Activated CD4-positive, alpha-beta memory T cell treated with anti-CD3 and anti-CD28 coated beads, Interleukin-2, amount 10 ng/mL, durations not matched to agents 7 days and 5 days (primary cell): ENCODE results near the gene TCF12. TPM values are rescaled to one million over a fixed set of nuclear protein-coding genes. Genes with fewer than 3 reads are reported as not detected.

Experiments
- CTCF ChIA-PET: fragments of 350-600 bp; sonication (Branson Sonifier 250); formaldehyde crosslinking; loops from one replicate; lab custom pipeline; 2021; ENCODE audit warnings: antibody characterized with exemption, inconsistent platforms; lab: Charles Lee
- POLR2A ChIA-PET: fragments of 350-600 bp; sonication (Branson Sonifier 250); formaldehyde crosslinking; loops from one replicate; lab custom pipeline; 2021; ENCODE audit warnings: antibody characterized with exemption; lab: Charles Lee
- DNase-seq: peaks from one replicate; pipeline ENCODE4 v3.0.0-alpha.2; 2020
- H3K27ac Mint-ChIP-seq: one replicate; pipeline ENCODE4 v1.8.0; 2021; ENCODE audit warnings: mild to moderate bottlenecking, mixed read lengths
- H3K27me3 Mint-ChIP-seq: one replicate; pipeline ENCODE4 v1.8.0; 2021; ENCODE audit warnings: mixed read lengths
- H3K36me3 Mint-ChIP-seq: one replicate; pipeline ENCODE4 v1.8.0; 2021; ENCODE audit warnings: low read depth, mixed read lengths
- H3K4me1 Mint-ChIP-seq: one replicate; pipeline ENCODE4 v1.8.0; 2021; ENCODE audit warnings: mixed read lengths
- H3K4me3 Mint-ChIP-seq: one replicate; pipeline ENCODE4 v1.8.0; 2021; ENCODE audit warnings: mild to moderate bottlenecking, mixed read lengths
- H3K9me3 Mint-ChIP-seq: one replicate; pipeline ENCODE4 v1.8.0; 2021; ENCODE audit warnings: mixed read lengths
- total RNA-seq, 2 experiments: library from RNA; stranded (reverse); gene quantifications; one replicate each; pipeline ENCODE4 v1.2.3, GENCODE V29; 2021

TCF12 gene
- total RNA-seq, 2 experiments from 2014 or later, result 62.4 to 62.8 TPM

GRCh38 chr15:57111002-57111401 lies 192.6 kb downstream of the TCF12 start:
- Mint-ChIP-seq H3K27me3 (no peaks in the 10 kb centered on the region), H3K36me3 (peaks cover 1% of the 10 kb centered on the region), H3K27ac (no peak overlapping the region), H3K4me3 (no peak overlapping the region), H3K9me3 (no peaks in the 10 kb centered on the region), H3K4me1 (no peaks in the 10 kb centered on the region)
- DNase-seq, result no peak
- ChIA-PET POLR2A (no interaction called here), CTCF (no interaction called here)

GRCh38 chr15:57112178-57112577 lies 193.7 kb downstream of the TCF12 start:
- no peaks in the 10 kb centered on the region for H3K27me3 Mint-ChIP-seq
- H3K4me3 Mint-ChIP-seq, result no peak overlapping the region
- no peaks in the 10 kb centered on the region for H3K4me1 Mint-ChIP-seq
- H3K27ac Mint-ChIP-seq, result no peak overlapping the region
- POLR2A ChIA-PET, result no interaction called here
- CTCF ChIA-PET, result no interaction called here
- no peak for DNase-seq
- H3K36me3 Mint-ChIP-seq, result no peaks in the 10 kb centered on the region
- H3K9me3 Mint-ChIP-seq, result no peaks in the 10 kb centered on the region

GRCh38 chr15:57114070-57114469 lies 195.6 kb downstream of the TCF12 start:
- no peaks in the 10 kb centered on the region for H3K36me3 Mint-ChIP-seq
- no peak overlapping the region for H3K27ac Mint-ChIP-seq
- ChIA-PET POLR2A (no interaction called here), CTCF (no interaction called here)
- no peaks in the 10 kb centered on the region for H3K27me3 Mint-ChIP-seq
- H3K4me3 Mint-ChIP-seq, result no peak overlapping the region
- H3K4me1 Mint-ChIP-seq, result peaks cover 15% of the 10 kb centered on the region
- DNase-seq, result no peak
- H3K9me3 Mint-ChIP-seq, result no peaks in the 10 kb centered on the region

GRCh38 chr15:57118013-57118799 lies 199.8 kb downstream of the TCF12 start:
- POLR2A ChIA-PET, result no interaction called here
- Mint-ChIP-seq H3K9me3 (no peaks in the 10 kb centered on the region), H3K27me3 (no peaks in the 10 kb centered on the region), H3K4me3 (no peak overlapping the region), H3K36me3 (peaks cover 10% of the 10 kb centered on the region), H3K4me1 (peaks cover 28% of the 10 kb centered on the region), H3K27ac (peak overlapping the region; percentile 23)
- CTCF ChIA-PET, result interaction anchor here (1.4 kb wide), 1 partner anchor 188 kb away, joined by 3 read pairs; no protein-coding TSS in a partner anchor
- DNase-seq, result no peak

- no peaks in the 10 kb centered on the region for H3K9me3 Mint-ChIP-seq
- no peaks in the 10 kb centered on the region for H3K27me3 Mint-ChIP-seq
- peaks cover 15% of the 10 kb centered on the region for H3K36me3 Mint-ChIP-seq
- DNase-seq, result no peak
- H3K27ac Mint-ChIP-seq, result no peak overlapping the region
- ChIA-PET POLR2A (interaction anchor here (1.5 kb wide), 1 partner anchor 29 kb away, joined by 4 read pairs; no protein-coding TSS in a partner anchor), CTCF (interaction anchor here (0.8 kb wide), 1 partner anchor 10 kb away, joined by 3 read pairs; no protein-coding TSS in a partner anchor)
- peaks cover 28% of the 10 kb centered on the region for H3K4me1 Mint-ChIP-seq
- H3K4me3 Mint-ChIP-seq, result no peak overlapping the region
Measured at GRCh38 chr15:57122080-57122840, 203.8 kb downstream of the TCF12 start.

- POLR2A ChIA-PET, result no interaction called here
Measured at GRCh38 chr15:57124036-57124435, 205.6 kb downstream of the TCF12 start.

GRCh38 chr15:57129064-57129463 lies 210.6 kb downstream of the TCF12 start:
- H3K4me3 Mint-ChIP-seq, result no peak overlapping the region

More at GRCh38 chr15:57124036-57124435, 205.6 kb downstream of the TCF12 start:
- Mint-ChIP-seq H3K9me3 (no peaks in the 10 kb centered on the region), H3K4me1 (peaks cover 19% of the 10 kb centered on the region), H3K36me3 (peaks cover 15% of the 10 kb centered on the region), H3K27me3 (no peaks in the 10 kb centered on the region), H3K27ac (no peak overlapping the region), H3K4me3 (no peak overlapping the region)
- DNase-seq, result no peak
- CTCF ChIA-PET, result no interaction called here

GRCh38 chr15:57130956-57131355 lies 212.5 kb downstream of the TCF12 start:
- H3K27ac Mint-ChIP-seq, result no peak overlapping the region
- H3K27me3 Mint-ChIP-seq, result no peaks in the 10 kb centered on the region
- DNase-seq, result no peak
- no peaks in the 10 kb centered on the region for H3K9me3 Mint-ChIP-seq
- peaks cover 6% of the 10 kb centered on the region for H3K36me3 Mint-ChIP-seq
- ChIA-PET POLR2A (no interaction called here), CTCF (interaction anchor here (1.0 to 2.1 kb wide), 2 partner anchors 16 to 176 kb away, joined by 3 to 7 read pairs; no protein-coding TSS in a partner anchor)
- no peak overlapping the region for H3K4me3 Mint-ChIP-seq
- peaks cover 28% of the 10 kb centered on the region for H3K4me1 Mint-ChIP-seq

More at GRCh38 chr15:57129064-57129463, 210.6 kb downstream of the TCF12 start:
- CTCF ChIA-PET, result interaction anchor here (1.6 kb wide), 1 partner anchor 10 kb away, joined by 6 read pairs; no protein-coding TSS in a partner anchor
- peaks cover 19% of the 10 kb centered on the region for H3K4me1 Mint-ChIP-seq
- no peaks in the 10 kb centered on the region for H3K9me3 Mint-ChIP-seq
- H3K36me3 Mint-ChIP-seq, result peaks cover 11% of the 10 kb centered on the region
- no peak overlapping the region for H3K27ac Mint-ChIP-seq
- POLR2A ChIA-PET, result no interaction called here
- no peak for DNase-seq
- H3K27me3 Mint-ChIP-seq, result no peaks in the 10 kb centered on the region

GRCh38 chr15:57133127-57133968 lies 214.9 kb downstream of the TCF12 start:
- Mint-ChIP-seq H3K4me1 (peaks cover 32% of the 10 kb centered on the region), H3K27me3 (no peaks in the 10 kb centered on the region), H3K9me3 (no peaks in the 10 kb centered on the region), H3K27ac (no peak overlapping the region), H3K4me3 (no peak overlapping the region), H3K36me3 (peaks cover 6% of the 10 kb centered on the region)
- no peak for DNase-seq
- POLR2A ChIA-PET, result no interaction called here
- CTCF ChIA-PET, result interaction anchor here (2.1 kb wide), 1 partner anchor 13 kb away, joined by 7 read pairs; no protein-coding TSS in a partner anchor

- H3K27me3 Mint-ChIP-seq, result no peaks in the 10 kb centered on the region
- no peak overlapping the region for H3K4me3 Mint-ChIP-seq
- no peak overlapping the region for H3K27ac Mint-ChIP-seq
- ChIA-PET POLR2A (no interaction called here), CTCF (no interaction called here)
- peaks cover 6% of the 10 kb centered on the region for H3K36me3 Mint-ChIP-seq
- H3K9me3 Mint-ChIP-seq, result no peaks in the 10 kb centered on the region
- peaks cover 25% of the 10 kb centered on the region for H3K4me1 Mint-ChIP-seq
- DNase-seq, result no peak
Measured at GRCh38 chr15:57134071-57134605, 215.7 kb downstream of the TCF12 start.

- no peak overlapping the region for H3K27ac Mint-ChIP-seq
- no peak for DNase-seq
- ChIA-PET POLR2A (interaction anchor here (1.0 kb wide), 1 partner anchor 217 kb away, joined by 3 read pairs; the partner anchor contains the start of gene TCF12), CTCF (interaction anchor here (1.5 to 1.9 kb wide), 2 partner anchors 12 to 644 kb away, joined by 3 to 8 read pairs; no protein-coding TSS in a partner anchor)
- H3K27me3 Mint-ChIP-seq, result no peaks in the 10 kb centered on the region
- H3K36me3 Mint-ChIP-seq, result peaks cover 3% of the 10 kb centered on the region
- peaks cover 23% of the 10 kb centered on the region for H3K4me1 Mint-ChIP-seq
- no peaks in the 10 kb centered on the region for H3K9me3 Mint-ChIP-seq
- H3K4me3 Mint-ChIP-seq, result no peak overlapping the region
Measured at GRCh38 chr15:57134851-57135250, 216.4 kb downstream of the TCF12 start.

- ChIA-PET CTCF (interaction anchor here (1.3 to 1.9 kb wide), 3 partner anchors 11 to 645 kb away, joined by 3 to 8 read pairs (median 3); no protein-coding TSS in a partner anchor), POLR2A (interaction anchor here (0.8 to 1.1 kb wide), 3 partner anchors 218 to 571 kb away, joined by 3 read pairs; partner anchors contain the start of genes POLR2M and TCF12)
- Mint-ChIP-seq H3K4me1 (peaks cover 19% of the 10 kb centered on the region), H3K36me3 (no peaks in the 10 kb centered on the region), H3K9me3 (no peaks in the 10 kb centered on the region), H3K27ac (no peak overlapping the region), H3K4me3 (no peak overlapping the region), H3K27me3 (no peaks in the 10 kb centered on the region)
- no peak for DNase-seq
Measured at GRCh38 chr15:57135800-57136199, 217.4 kb downstream of the TCF12 start.
